ENCODE data around the gene HLTF.
A peak's percentile ranks its signal among the peaks of the same experiment; 100 is the strongest.
"Not testable (repeated sequence)": the region's sequence is repeated elsewhere in the genome, so short reads cannot be mapped to it uniquely, and the experiment has no call there.

HLTF gene

GRCh38 chr3:149086232-149086988 lies at the start of gene HLTF:
Gene HLTF, minus strand, starts transcription at chr3:149086533. Its CDS starts 197 bp downstream, at chr3:149086336.
- peak; percentile 87 for FAIRE-seq
- DNase-seq (ENCODE audit: insufficient read length, low spot score) = peak; percentile 78

- DNase-seq (ENCODE audit: insufficient read length, low spot score) = no peak
- no peak for FAIRE-seq
These were observed 48.2 kb upstream of the HLTF start for GRCh38 chr3:149134575-149134974.

- FAIRE-seq = no peak
These were observed 45.3 kb upstream of the HLTF start for GRCh38 chr3:149131589-149131988.

GRCh38 chr3:149129326-149130205 lies 43.2 kb upstream of the HLTF start, which contains the start of gene HPS3:
Gene HPS3, plus strand, starts transcription at chr3:149129638. Its CDS starts 86 bp downstream, at chr3:149129724.
- DNase-seq (ENCODE audit: insufficient read length, low spot score) = peak; percentile 74
- peak; percentile 72 for FAIRE-seq

More at GRCh38 chr3:149131589-149131988, 45.3 kb upstream of the HLTF start:
- no peak for DNase-seq (ENCODE audit: insufficient read length, low spot score)

- FAIRE-seq = no peak
- DNase-seq (ENCODE audit: insufficient read length, low spot score) = no peak
These were observed 42.5 kb upstream of the HLTF start for GRCh38 chr3:149128821-149129220.

GRCh38 chr3:149122721-149123578 lies 36.6 kb upstream of the HLTF start:
- DNase-seq (ENCODE audit: insufficient read length, low spot score) = no peak
- no peak for FAIRE-seq

GRCh38 chr3:149120051-149120972 lies 34.0 kb upstream of the HLTF start:
- FAIRE-seq = peak; percentile 85

GRCh38 chr3:149119466-149119865 lies 33.1 kb upstream of the HLTF start:
- FAIRE-seq = no peak
- DNase-seq (ENCODE audit: insufficient read length, low spot score) = no peak

More at GRCh38 chr3:149120051-149120972, 34.0 kb upstream of the HLTF start:
- peak; percentile 23 for DNase-seq (ENCODE audit: insufficient read length, low spot score)

- no peak for DNase-seq (ENCODE audit: insufficient read length, low spot score)
- no peak for FAIRE-seq
These were observed 32.4 kb upstream of the HLTF start for GRCh38 chr3:149118724-149119123.

GRCh38 chr3:149115114-149115513 lies 28.8 kb upstream of the HLTF start:
- DNase-seq (ENCODE audit: insufficient read length, low spot score) (no peak), FAIRE-seq (no peak)

GRCh38 chr3:149114458-149114857 lies 28.1 kb upstream of the HLTF start:
- FAIRE-seq = no peak
- no peak for DNase-seq (ENCODE audit: insufficient read length, low spot score)

- FAIRE-seq (no peak), DNase-seq (ENCODE audit: insufficient read length, low spot score) (no peak)
These were observed 18.2 kb upstream of the HLTF start for GRCh38 chr3:149104484-149104883.

- DNase-seq (ENCODE audit: insufficient read length, low spot score) (no peak), FAIRE-seq (no peak)
These were observed 15.3 kb upstream of the HLTF start for GRCh38 chr3:149101641-149102040.

- FAIRE-seq = no peak
- no peak for DNase-seq (ENCODE audit: insufficient read length, low spot score)
These were observed 14.8 kb upstream of the HLTF start for GRCh38 chr3:149101154-149101553.

GRCh38 chr3:149097987-149098386 lies 11.7 kb upstream of the HLTF start:
- not testable (repeated sequence) for DNase-seq (ENCODE audit: insufficient read length, low spot score); FAIRE-seq

GRCh38 chr3:149095487-149095886 lies 9.2 kb upstream of the HLTF start:
- FAIRE-seq (no peak), DNase-seq (ENCODE audit: insufficient read length, low spot score) (no peak)

- DNase-seq (ENCODE audit: insufficient read length, low spot score) = no peak
- FAIRE-seq = no peak
These were observed 5.7 kb upstream of the HLTF start for GRCh38 chr3:149091983-149092382.

- DNase-seq (ENCODE audit: insufficient read length, low spot score) (no peak), FAIRE-seq (no peak)
These were observed 4.6 kb upstream of the HLTF start for GRCh38 chr3:149090907-149091306.

- FAIRE-seq (no peak), DNase-seq (ENCODE audit: insufficient read length, low spot score) (no peak)
These were observed 4.1 kb upstream of the HLTF start for GRCh38 chr3:149090461-149090860.

- DNase-seq (ENCODE audit: insufficient read length, low spot score) (no peak), FAIRE-seq (no peak)
These were observed 3.1 kb upstream of the HLTF start for GRCh38 chr3:149089395-149089794.
